ENCODE results near the gene ITGBL1. TPM values are rescaled to one million over a fixed set of nuclear protein-coding genes. Genes with fewer than 3 reads are reported as not detected.
A peak's percentile ranks its signal among the peaks of the same experiment; 100 is the strongest.

ITGBL1 gene
- total RNA-seq (1 to 10 TPM in 5 of 7 donors, under 1 TPM in 2; 0.48 to 5.0 (median 1.8) TPM), polyA plus RNA-seq (1 to 10 TPM in 1 of 2 donors, under 1 TPM in 1; 0.45 to 9.3 TPM)
- long read RNA-seq, donor 1, partial matches to known transcripts = 0 of 2 reads
- long read RNA-seq, donor 1, other reads (novel, unspliced or antisense) = 2 of 2 reads
- long read RNA-seq, donor 2 = 0 reads
- long read RNA-seq, donor 3, partial matches to known transcripts = 0 of 4 reads
- long read RNA-seq, donor 3, other reads (novel, unspliced or antisense) = 3 of 4 reads

GRCh38 chr13:101452519-101453485 lies at the start of gene ITGBL1:
ITGBL1 (plus strand) TSS chr13:101452675; CDS start chr13:101452834, 159 bp downstream.
- H3K27me3 ChIP-seq = no peaks in the 10 kb centered on the region
- intact Hi-C loops (cut with DNase I) = no loop called here
- DNase-seq = no peak
- peak within 1 kb of the TSS; percentile 17 for H3K4me3 ChIP-seq
- H3K36me3 ChIP-seq = no peaks in the 10 kb centered on the region
- no peak within 1 kb of the TSS for H3K27ac ChIP-seq
- peaks cover 6% of the 10 kb centered on the region for H3K4me1 ChIP-seq (ENCODE audit: insufficient read depth)
- 51 to 66% (median 62%) methylated on average over 18 of the region's 18 CpGs for WGBS, 3 donors
- TF ChIP-seq EP300 (IDR thresholded peaks at IDR 0.05) (no peak), CTCF (IDR thresholded peaks at IDR 0.05) (no peak), POLR2A (IDR thresholded peaks at IDR 0.05) (no peak)
- H3K9me3 ChIP-seq = no peaks in the 10 kb centered on the region

GRCh38 chr13:101406791-101407190 lies 45.7 kb upstream of the ITGBL1 start:
- DNase-seq = no peak
- Histone ChIP-seq H3K9me3 (no peaks in the 10 kb centered on the region), H3K4me1 (ENCODE audit: insufficient read depth) (no peaks in the 10 kb centered on the region), H3K27me3 (no peaks in the 10 kb centered on the region), H3K27ac (no peak overlapping the region), H3K36me3 (no peaks in the 10 kb centered on the region), H3K4me3 (no peak overlapping the region)
- 71 to 86% (median 85%) methylated on average over 1 of the region's 1 CpG for WGBS, 3 donors
- TF ChIP-seq EP300 (IDR thresholded peaks at IDR 0.05) (no peak), CTCF (IDR thresholded peaks at IDR 0.05) (no peak), POLR2A (IDR thresholded peaks at IDR 0.05) (no peak)
- intact Hi-C loops (cut with DNase I) = no loop called here

- no peak for DNase-seq
- Histone ChIP-seq H3K27me3 (no peaks in the 10 kb centered on the region), H3K4me3 (no peak overlapping the region), H3K9me3 (no peaks in the 10 kb centered on the region), H3K27ac (no peak overlapping the region), H3K4me1 (ENCODE audit: insufficient read depth) (no peaks in the 10 kb centered on the region), H3K36me3 (no peaks in the 10 kb centered on the region)
- 76 to 82% (median 77%) methylated on average over 9 of the region's 9 CpGs for WGBS, 3 donors
- no peak for TF ChIP-seq EP300 (IDR thresholded peaks at IDR 0.05)
- TF ChIP-seq POLR2A (IDR thresholded peaks at IDR 0.05) = no peak
- TF ChIP-seq CTCF (IDR thresholded peaks at IDR 0.05) = no peak
- intact Hi-C loops (cut with DNase I) = no loop called here
Measured at GRCh38 chr13:101408154-101408553, 44.3 kb upstream of the ITGBL1 start.

GRCh38 chr13:101408992-101409656 lies 43.4 kb upstream of the ITGBL1 start:
- DNase-seq = no peak

More at GRCh38 chr13:101408992-101409656, 43.4 kb upstream of the ITGBL1 start:
- 74 to 85% (median 82%) methylated on average over 6 of the region's 6 CpGs for WGBS, 3 donors
- Histone ChIP-seq H3K27ac (no peak overlapping the region), H3K27me3 (no peaks in the 10 kb centered on the region), H3K9me3 (no peaks in the 10 kb centered on the region), H3K4me3 (no peak overlapping the region), H3K36me3 (no peaks in the 10 kb centered on the region), H3K4me1 (ENCODE audit: insufficient read depth) (no peaks in the 10 kb centered on the region)
- intact Hi-C loops (cut with DNase I) = no loop called here
- no peak for TF ChIP-seq EP300 (IDR thresholded peaks at IDR 0.05)

Data from ovary (tissue), 10 donors.